HG02798 (cell line): ENCODE data around the gene UBQLN3.
A peak's percentile ranks its signal among the peaks of the same experiment; 100 is the strongest.

Experiments
- ATAC-seq: cut with Tn5 transposase; IDR thresholded peaks from one replicate; pipeline ENCODE4 v1.9.1; 2021; ENCODE audit warnings: mild to moderate bottlenecking; ENCODE audit not compliant: unreplicated experiment, poor library complexity

The UBQLN3 gene

GRCh38 chr11:5509803-5510202, at the start of gene UBQLN3:
UBQLN3 (minus strand) TSS chr11:5509957; CDS start chr11:5509558, 399 bp downstream.
- ATAC-seq: no peak

- ATAC-seq: no peak
Measured at GRCh38 chr11:5557751-5558150, 48.0 kb upstream of the UBQLN3 start.

DNA sequence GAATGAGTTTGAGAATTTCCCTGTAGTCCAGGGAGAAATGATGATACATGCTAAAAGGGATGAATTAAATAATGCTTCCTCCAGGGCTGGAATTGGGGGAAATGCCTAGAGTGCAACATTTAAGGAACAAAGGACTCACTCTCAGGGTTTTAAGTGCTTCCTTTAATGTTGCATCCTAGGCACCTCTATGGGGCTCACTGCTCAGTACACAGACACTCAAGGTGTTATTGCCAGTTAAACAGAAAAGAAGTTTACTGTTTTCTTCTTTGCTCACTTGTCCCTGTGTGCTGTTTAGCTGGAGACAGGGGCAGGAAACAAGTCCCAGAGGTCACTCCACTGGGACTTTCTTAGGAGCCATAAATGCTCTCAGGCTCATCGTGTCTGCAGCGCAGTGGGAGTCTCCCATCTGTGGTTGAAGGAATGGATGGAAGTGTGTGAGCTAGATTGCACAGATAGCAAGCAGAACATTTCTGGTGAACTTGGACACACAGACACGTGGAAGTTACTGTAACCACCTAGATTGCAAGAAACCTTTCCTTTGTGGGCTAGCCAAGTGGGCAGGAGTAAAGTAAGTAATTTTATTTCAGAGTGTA, 46.9 kb upstream of the UBQLN3 start:
- no peak for ATAC-seq

GRCh38 chr11:5553343-5553742, 43.6 kb upstream of the UBQLN3 start:
- ATAC-seq: no peak

GRCh38 chr11:5550440-5551095, 40.8 kb upstream of the UBQLN3 start:
- peak; percentile 70 for ATAC-seq

- ATAC-seq: no peak
Measured at GRCh38 chr11:5548440-5548839, 38.7 kb upstream of the UBQLN3 start, which contains the start of gene OR52H1. OR52H1 (minus strand) TSS chr11:5548540; CDS start chr11:5545505, 3,035 bp downstream.

- peak; percentile 64 for ATAC-seq
Measured at GRCh38 chr11:5547982-5548381, 38.2 kb upstream of the UBQLN3 start.

GRCh38 chr11:5546457-5546856, 36.7 kb upstream of the UBQLN3 start:
- no peak for ATAC-seq

DNA sequence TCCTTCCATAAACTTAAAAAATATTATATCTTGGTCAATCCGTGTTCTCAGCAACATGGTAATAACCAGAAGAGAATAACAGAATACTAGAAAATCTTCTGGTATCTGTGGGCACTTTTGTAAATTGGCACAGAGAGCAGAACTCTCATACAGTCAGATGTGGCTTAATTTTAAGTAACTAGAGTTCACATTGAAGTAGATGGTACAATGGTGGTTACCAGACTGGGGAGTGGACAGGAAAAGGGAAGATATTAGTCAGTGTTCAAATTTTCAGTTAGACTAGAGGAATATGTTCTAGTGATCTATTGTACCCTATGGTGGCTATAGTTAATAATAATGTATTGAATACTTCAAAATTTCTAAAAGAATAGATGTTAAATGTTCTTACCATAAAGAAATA, 31.7 kb upstream of the UBQLN3 start:
- no peak for ATAC-seq

GRCh38 chr11:5536482-5536881, 26.7 kb upstream of the UBQLN3 start:
- no peak for ATAC-seq

- ATAC-seq: no peak
Measured at GRCh38 chr11:5534046-5534445, 24.3 kb upstream of the UBQLN3 start.

GRCh38 chr11:5531053-5531831, 21.5 kb upstream of the UBQLN3 start:
- no peak for ATAC-seq

- ATAC-seq: no peak
Measured at GRCh38 chr11:5528495-5528894, 18.7 kb upstream of the UBQLN3 start.

- ATAC-seq: no peak
Measured at GRCh38 chr11:5527716-5528115, 18.0 kb upstream of the UBQLN3 start.

- ATAC-seq: no peak
Measured at GRCh38 chr11:5524756-5525155, 15.0 kb upstream of the UBQLN3 start.

DNA sequence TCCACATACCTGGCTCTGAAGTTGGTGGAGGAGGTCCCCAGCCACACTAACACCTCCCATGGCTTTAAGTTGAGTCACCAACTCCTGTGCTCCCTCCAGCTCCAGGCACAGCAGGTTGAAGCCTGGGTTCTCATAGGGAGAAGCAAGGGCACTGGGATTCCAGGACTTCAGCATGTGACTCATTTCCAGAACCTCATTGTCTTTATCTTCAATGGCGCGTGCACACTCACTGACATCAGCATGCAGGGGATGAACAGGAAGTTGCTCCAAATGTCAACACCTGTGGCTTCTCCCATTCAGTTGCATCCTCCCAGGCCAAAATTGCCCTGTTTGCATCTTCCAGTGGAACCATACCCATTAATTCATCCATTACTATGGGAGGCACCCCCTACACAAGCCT, 12.6 kb upstream of the UBQLN3 start:
- no peak for ATAC-seq

DNA sequence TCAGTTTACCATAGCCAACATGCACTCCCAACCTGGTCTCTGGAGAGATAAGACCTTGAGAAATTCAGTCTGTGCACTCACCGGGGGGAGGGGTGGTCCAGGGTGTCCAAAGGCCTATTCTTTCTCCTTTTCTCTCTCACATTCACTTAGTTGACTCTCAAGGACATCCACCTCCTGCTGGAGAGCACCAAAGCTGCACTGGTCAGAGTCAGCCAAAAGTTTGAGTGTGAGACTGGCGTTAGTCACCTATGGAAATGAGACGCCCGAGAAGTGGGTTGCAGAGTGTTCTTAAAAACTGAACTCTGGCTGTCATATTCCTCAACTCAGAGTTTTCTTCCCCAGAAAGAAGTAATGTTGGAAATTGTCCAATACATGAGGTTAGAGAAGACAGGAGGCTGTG, 11.8 kb upstream of the UBQLN3 start:
- no peak for ATAC-seq

- ATAC-seq: no peak
Measured at GRCh38 chr11:5516599-5516998, 6.8 kb upstream of the UBQLN3 start, which contains the start of gene UBQLNL. UBQLNL (minus strand) TSS chr11:5516699; CDS start chr11:5516441, 258 bp downstream.

- ATAC-seq: no peak
Measured at GRCh38 chr11:5514841-5515240, 5.1 kb upstream of the UBQLN3 start.

GRCh38 chr11:5508605-5509004, 1.2 kb downstream of the UBQLN3 start:
- no peak for ATAC-seq

DNA sequence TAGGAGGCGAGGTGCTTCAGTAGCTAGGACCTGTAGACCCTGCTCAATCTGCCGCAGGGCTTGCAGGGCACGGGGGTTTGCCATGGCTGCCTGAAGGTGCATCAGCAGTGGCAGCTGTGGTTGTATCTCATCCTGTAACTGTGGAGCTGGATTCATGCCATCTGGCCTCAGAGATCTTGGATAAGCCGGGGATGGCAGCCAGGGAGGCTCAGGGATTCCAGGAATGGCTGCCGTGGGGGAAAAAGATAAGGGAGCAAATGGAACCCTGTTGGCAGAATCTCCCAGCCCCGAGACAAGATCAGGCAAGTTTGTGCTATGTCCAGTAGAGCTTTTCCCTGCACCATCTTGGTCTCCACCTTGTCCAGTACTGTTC, 1.8 kb downstream of the UBQLN3 start:
- no peak for ATAC-seq
